Omental fat pad (tissue), 4 donors: ENCODE measurements around the gene AGPAT1. TPM values are rescaled to one million over a fixed set of nuclear protein-coding genes. Genes with fewer than 3 reads are reported as not detected.
"Not testable (repeated sequence)": the region's sequence is repeated elsewhere in the genome, so short reads cannot be mapped to it uniquely, and the experiment has no call there.

Experiments
- ATAC-seq: fragments of 150-250 bp; one replicate; pipeline ENCODE4 v1.9.1; 2016; ENCODE audit warnings: mild to moderate bottlenecking, moderate library complexity; ENCODE audit not compliant: low FRiP score
- DNase-seq: peaks from one replicate; pipeline ENCODE4 v3.0.0-alpha.2; 2019; ENCODE audit warnings: low spot score
- total RNA-seq, 4 donors: library from RNA; depleted of rRNA; stranded (reverse); fragments of >200 nt; gene quantifications; one replicate each; pipeline ENCODE4 v1.1.0, GENCODE V29; 2016
- TF ChIP-seq, protein P1 (sequence below), 3 donors: fragments of 450-650 bp; IDR thresholded peaks; one replicate each; pipeline ENCODE4 v1.5.1; 2016 to 2017; ENCODE audit warnings: antibody characterized with exemption in 3 of 3, mild to moderate bottlenecking in 3 of 3, moderate library complexity in 2 of 3

The AGPAT1 gene
- total RNA-seq, 4 donors from 2014 or later: 26.4 to 40.9 (median 35.7) TPM

DNA sequence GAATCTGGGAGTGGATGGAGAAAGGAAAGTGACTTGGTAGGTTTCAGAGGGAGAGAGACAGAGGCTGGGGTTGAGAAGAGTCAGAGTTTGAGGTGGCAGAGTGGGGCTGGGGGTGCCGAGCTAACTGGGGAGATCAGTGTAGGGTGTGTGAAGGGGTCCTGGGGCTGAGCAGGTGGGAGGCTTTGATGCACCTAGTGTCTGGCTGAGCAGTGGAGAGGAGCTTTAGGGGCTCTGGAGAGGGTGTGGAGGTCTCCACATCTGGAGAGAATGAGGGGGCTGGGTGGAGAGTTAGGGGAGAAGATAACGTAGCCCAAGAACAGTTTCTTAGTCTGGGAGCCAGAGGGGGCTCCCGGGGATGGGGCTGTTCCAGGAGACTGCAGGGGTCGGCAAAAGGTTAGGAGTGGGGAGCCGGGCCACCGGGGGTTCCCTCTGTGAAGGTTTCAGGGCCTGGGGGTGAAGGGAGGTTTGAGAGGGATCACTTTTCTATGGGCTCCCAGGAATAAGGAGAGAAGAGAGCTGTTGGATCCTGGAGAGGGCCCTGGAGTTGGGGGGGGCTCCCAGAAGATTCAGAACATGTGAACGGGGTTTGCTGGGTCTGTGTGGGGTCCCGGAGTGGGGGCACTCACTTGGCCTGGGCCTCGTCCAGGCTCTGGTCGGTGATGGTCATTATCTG is 13.3 kb upstream of the AGPAT1 start:
- no peak for DNase-seq
- TF ChIP-seq, protein P1, sequence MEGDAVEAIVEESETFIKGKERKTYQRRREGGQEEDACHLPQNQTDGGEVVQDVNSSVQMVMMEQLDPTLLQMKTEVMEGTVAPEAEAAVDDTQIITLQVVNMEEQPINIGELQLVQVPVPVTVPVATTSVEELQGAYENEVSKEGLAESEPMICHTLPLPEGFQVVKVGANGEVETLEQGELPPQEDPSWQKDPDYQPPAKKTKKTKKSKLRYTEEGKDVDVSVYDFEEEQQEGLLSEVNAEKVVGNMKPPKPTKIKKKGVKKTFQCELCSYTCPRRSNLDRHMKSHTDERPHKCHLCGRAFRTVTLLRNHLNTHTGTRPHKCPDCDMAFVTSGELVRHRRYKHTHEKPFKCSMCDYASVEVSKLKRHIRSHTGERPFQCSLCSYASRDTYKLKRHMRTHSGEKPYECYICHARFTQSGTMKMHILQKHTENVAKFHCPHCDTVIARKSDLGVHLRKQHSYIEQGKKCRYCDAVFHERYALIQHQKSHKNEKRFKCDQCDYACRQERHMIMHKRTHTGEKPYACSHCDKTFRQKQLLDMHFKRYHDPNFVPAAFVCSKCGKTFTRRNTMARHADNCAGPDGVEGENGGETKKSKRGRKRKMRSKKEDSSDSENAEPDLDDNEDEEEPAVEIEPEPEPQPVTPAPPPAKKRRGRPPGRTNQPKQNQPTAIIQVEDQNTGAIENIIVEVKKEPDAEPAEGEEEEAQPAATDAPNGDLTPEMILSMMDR (IDR thresholded peaks at IDR 0.05): no peak
- ATAC-seq: no peak

DNA sequence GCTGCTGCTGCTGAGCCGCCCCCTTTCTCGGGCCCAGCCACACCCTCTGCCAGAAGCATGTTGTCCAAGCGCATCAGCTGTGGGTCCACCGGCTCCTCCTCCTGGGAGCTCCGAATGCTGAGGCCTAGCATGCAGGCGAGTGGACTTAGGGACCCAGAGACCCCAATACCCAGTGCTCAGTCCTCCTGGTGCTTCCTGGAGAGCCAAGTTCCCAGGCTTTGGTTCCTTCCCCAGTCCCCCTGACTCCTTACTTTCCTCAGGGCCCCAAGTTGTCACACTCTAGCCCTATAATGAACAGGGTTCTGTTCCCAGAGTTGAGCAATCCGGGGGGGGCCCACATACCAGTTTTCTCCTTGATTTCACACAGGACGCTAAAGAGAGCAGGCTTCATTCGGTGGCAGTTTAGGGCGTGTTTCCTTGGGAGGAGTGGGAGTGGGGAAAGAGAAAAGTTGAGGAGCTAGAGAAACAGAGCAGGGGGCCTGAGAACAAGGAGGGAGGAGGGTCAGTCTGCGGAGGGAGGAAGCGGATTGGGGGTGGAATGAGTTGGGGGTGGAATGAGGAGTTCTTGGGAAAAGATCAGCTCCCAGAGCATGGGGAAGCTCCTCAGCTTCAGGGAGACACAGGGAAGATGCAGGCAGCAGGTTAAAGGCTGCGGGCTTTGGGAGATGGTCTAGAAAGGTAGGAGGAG is 12.6 kb upstream of the AGPAT1 start:
- TF ChIP-seq, protein P1 (IDR thresholded peaks at IDR 0.05): no peak
- DNase-seq (no peak), ATAC-seq (no peak)

DNA sequence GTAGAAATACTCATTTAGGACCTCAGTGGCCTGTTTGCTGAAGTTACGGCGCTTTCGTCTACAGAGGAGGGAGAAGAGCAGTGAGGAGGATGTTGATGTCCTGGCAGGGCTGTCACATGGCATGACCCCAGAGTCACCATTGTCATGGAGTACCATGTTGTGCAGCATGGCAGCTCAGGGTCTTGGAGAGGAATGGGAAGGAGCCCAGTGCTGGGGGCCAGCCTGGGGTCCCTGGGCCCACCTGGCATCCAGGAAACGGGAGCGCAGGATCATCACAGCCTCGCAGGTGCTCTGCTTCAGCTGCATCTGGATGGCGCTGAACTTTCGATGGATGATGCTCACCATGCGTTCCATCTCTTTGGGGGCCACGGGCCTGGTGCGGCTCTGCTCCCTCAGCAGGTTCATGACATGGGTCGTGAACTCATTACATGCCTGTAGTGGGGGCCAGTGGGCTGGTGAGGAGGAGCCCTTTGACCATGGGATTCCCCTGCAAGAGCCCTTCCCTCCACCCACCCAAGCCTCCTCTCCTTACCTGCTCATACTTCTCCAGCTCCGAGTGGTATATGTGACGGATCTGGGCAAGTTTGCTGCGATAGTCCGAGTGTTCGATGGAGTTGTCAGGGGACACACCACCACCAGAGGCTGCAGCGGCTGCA is 12.0 kb upstream of the AGPAT1 start:
- ATAC-seq, DNase-seq: not testable (repeated sequence)

DNA sequence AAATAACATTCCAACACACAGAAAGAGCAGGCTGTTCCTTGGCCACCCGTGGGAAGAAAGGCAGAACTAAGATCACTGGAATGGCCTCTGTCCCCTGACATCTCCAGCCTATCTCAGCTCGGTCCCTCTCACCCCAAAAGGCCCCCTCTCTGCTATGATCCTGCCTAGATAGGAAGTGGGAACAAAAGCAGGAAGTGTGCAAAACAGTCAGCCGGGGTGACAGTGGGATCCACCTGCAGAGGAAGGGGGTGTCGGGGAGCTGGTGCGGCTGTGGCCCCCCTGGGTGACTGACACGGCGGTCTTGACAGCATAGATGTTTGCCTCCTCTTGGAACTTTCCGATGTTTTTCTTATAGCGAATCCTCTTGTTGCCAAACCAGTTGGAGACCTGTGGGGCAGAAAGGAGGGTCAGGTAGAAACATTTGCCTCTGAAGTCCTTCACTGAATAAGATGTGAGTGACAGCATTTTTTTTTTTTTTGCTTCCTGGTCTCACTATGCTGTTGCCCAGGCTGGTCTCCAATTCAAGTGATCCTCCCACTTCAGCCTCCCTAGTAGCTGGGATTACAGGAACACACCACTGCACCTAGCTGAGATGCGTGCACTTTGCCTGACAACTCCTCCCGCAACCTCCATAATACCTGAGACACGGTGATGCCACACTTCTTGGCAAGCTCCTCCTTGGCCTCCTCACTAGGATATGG is 11.3 kb upstream of the AGPAT1 start:
- ATAC-seq: no peak
- no peak for DNase-seq
- TF ChIP-seq, protein P1 (IDR thresholded peaks at IDR 0.05): no peak

DNA sequence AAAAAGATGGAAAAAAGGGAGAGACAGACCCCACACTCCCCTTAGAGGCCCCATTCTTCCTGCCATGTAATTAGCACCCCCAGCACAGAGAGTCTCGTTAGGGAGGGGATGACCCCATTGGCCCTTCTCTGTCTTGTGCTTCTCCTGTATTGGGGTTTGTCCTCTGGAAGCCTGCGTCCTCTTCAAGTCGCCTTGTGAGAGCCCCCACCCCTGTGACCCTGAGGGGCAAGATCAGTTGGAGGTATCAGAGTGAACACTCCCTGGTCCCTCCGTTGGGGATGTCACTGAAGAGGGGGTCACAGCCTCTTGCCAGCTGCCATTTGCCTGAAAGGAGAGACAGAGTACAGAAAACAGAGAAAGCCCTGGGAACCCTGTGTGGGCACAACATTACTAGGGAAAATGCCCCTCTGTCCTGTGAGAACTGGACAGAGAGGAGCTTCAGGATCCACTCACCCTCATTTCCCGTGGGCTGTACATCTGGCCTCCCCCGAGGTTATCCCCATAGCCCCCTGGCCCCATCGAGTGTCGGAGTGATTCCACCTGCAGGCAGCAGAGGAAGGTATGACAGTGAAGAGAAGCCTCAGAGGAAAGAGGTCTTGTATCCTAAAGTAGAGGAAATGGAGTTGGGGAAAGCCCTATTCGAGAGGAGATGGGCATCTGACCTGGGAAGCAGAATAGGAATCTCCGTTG is 10.4 kb upstream of the AGPAT1 start:
- ATAC-seq, DNase-seq: not testable (repeated sequence)

DNA sequence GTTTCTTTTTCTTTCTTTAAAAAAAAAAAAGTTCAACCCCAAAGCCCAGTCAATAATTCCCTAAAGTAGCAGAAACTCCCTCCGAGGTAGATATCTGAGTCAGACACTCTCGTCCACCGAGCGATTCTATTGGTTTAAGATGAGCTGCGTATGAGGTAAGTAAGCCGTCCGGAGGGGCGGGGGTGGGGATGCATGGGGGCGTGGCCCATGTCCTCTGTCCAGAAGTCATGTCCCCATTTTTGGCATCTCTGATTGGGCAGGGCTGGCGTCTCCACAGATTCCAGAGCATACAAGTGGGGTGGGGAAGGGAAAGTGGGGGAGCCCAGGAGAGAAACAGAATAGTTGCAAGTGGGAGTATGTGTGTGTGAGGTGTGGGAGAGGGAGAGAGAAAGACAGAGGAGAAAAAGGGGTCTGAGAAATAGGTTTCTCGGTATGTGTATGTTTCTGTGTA is 9.8 kb upstream of the AGPAT1 start:
- DNase-seq (peak; percentile 76), ATAC-seq (peak; percentile 46)

DNA sequence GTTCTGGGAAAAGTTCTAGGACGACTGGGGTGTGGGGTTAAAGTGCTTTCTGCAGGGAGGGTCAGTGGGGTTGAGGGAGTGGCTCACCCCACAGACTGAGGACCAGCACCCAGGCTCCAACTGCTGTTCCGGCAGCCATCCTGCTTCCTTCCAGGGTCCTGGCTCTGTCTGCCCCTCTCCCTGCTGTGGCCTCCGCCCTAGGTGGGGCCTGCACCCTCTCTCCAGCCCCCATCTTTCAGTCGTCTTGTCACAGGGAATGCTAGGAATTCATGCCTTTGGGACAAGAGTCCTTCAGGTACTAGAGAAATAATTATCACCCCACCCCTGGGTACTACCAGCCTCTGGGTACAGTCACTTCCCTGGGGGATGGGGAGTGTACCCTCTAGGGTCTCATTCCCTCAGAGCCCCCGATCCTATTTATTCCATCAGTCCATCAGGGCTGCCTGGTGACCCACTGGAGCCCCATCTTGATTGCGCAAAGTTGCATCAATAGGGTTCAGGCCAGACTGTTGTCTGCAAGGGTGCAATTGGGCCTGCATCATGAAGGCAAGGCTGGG is 8.3 kb upstream of the AGPAT1 start, which contains the start of gene AGER:
TSS of gene AGER (minus strand) at position 170 of the 557 bp plus-strand sequence. CDS start at position 139, 31 bp downstream.
- no peak for DNase-seq
- TF ChIP-seq, protein P1 (IDR thresholded peaks at IDR 0.05): no peak
- ATAC-seq: no peak
